Skin epidermis (tissue), 12 donors: ENCODE measurements around the gene NUBPL.
"Not testable (repeated sequence)": the region's sequence is repeated elsewhere in the genome, so short reads cannot be mapped to it uniquely, and the experiment has no call there.

ENCODE experiments used
- H3K27ac ChIP-seq, 21 experiments: fragments of 200-600 bp; sonication (generic) in 11 of 21; one replicate each; pipeline ENCODE4 v1.5.0; 2020; ENCODE audit warnings: mild to moderate bottlenecking in 3 of 21, inconsistent platforms in 2 of 21, moderate library complexity in 2 of 21
- H3K4me3 ChIP-seq, 7 experiments: fragments of 200-600 bp; sonication (generic) in 2 of 7; one replicate each; pipeline ENCODE4 v1.5.0; 2020; ENCODE audit warnings: inconsistent platforms in 2 of 7, mild to moderate bottlenecking in 2 of 7, moderate library complexity in 1 of 7

The NUBPL gene

DNA sequence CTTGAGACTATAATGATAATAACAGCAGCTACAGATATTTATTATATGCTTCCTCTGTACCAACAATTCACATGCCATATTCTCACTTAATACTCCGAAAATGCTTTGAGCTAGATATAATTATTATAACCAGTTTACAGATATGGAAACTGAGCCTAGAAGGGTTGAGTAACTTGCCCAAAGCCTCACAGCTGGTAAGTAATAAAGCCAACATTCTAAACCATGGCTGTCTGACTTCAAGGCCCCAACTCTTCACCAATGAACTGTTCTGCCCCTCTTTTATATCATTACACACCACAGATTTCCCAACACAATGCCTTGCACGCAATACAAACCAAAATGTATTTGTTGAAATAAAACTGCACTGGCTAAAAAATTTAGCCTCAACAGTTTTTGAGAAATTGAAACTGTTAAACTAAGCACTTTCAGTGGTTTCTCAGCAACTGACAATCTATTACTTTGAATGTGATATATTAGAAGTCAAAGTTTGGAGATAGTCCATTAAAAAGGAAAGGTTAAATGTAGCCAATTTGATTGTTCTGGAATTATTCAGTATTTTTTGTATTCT lies 293.4 kb downstream of the NUBPL start:
- H3K27ac ChIP-seq = no peak overlapping the region
- H3K4me3 ChIP-seq = no peak overlapping the region

DNA sequence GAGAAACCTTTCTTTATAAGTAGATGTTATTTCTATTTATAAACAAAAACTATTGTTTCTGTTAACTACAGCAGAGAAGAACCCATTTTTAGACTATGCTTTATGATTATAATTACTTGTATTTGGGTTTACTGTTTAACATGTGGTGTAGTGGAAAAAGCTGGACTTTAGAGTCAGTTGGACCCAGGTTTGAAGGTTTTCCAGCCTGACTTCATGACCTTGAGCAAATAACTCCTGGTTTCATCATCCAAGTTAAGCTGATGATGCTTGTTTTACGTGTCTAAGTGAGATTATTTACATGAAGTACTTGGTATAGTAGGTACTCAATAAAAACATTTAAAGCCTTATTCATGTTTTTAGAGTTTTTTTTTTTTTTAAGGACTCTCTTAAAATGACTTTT lies 294.1 kb downstream of the NUBPL start:
- Histone ChIP-seq H3K27ac (no peak overlapping the region), H3K4me3 (no peak overlapping the region)

GRCh38 chr14:31856003-31856402 lies 294.8 kb downstream of the NUBPL start:
- not testable (repeated sequence) for H3K27ac ChIP-seq, H3K4me3 ChIP-seq

- Histone ChIP-seq H3K27ac (no peak overlapping the region), H3K4me3 (no peak overlapping the region)
These were observed 297.7 kb downstream of the NUBPL start for GRCh38 chr14:31858868-31859267.

DNA sequence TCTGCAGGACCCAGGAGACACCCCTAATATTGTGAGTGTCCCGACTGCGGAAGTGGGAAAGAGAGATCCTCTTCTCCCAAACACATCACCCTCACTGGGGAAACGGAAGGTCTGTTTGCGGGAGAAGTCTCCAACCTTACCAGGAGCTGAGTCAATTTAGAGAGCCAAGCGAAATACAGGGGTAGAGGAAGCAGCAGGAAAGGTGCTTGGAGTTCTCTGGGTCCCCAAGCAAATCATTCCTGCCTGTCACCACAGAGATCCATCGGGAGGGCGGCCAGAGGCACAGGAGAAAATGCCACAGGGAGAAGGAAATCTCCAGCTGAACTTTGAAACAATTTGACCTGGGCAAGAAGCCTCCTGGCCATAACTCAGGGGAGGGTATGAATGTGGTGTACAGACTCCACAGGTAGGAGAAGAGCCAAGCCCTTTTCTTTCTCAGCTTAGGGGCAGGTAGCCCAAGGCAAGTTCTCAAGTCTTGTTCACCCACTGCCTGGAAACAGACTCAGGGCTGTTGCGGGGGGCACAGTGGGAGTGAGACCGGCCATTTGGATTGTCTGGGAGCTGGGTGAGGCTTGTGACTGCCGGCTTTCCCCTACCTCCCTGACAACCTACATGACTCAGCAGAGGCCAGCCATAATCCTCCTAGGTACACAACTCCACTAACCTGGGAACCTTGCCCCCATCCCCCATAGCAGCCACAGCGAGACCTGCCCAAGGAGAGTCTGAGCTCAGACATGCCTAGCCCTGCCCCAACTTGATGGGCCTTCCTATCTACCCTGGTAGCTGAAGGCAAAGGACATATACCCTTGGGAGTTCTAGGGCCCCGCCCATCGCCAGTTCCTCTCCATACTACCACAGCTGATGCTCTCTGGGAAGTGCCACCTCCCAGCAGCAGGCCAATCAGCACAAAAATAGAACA lies 304.0 kb downstream of the NUBPL start:
- no peak overlapping the region for H3K27ac ChIP-seq
- no peak overlapping the region for H3K4me3 ChIP-seq

- Histone ChIP-seq H3K27ac (peak overlapping the region in 1 of 21 experiments; percentile 46), H3K4me3 (no peak overlapping the region)
These were observed 306.4 kb downstream of the NUBPL start for GRCh38 chr14:31867570-31867969.

DNA sequence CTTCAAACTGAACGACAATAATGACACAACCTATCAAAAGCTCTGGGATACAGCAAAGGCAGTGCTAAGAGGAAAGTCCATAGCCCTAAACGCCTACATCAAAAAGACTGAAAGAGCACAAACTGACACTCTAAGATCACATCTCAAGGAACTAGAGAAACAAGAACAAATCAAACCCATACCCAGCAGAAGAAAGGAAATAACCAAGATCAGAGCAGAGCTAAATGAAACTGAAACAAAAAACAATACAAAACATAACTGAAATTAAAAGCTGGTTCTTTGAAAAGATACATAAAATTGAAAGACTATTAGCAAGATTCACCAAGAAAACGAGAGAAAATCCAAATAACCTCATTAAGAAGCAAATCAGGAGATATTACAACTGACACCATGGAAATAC lies 306.9 kb downstream of the NUBPL start:
- H3K27ac ChIP-seq = peak overlapping the region in 1 of 21 experiments; percentile 46
- H3K4me3 ChIP-seq = not testable (repeated sequence)

GRCh38 chr14:31876741-31877140 lies 315.5 kb downstream of the NUBPL start:
- peak overlapping the region in 4 of 21 experiments; percentile 22 to 65 (median 57) for H3K27ac ChIP-seq
- H3K4me3 ChIP-seq = no peak overlapping the region

- Histone ChIP-seq H3K4me3 (no peak overlapping the region), H3K27ac (peak overlapping the region in 5 of 21 experiments; percentile 5 to 65 (median 54))
These were observed 316.1 kb downstream of the NUBPL start for GRCh38 chr14:31877255-31877798.

DNA sequence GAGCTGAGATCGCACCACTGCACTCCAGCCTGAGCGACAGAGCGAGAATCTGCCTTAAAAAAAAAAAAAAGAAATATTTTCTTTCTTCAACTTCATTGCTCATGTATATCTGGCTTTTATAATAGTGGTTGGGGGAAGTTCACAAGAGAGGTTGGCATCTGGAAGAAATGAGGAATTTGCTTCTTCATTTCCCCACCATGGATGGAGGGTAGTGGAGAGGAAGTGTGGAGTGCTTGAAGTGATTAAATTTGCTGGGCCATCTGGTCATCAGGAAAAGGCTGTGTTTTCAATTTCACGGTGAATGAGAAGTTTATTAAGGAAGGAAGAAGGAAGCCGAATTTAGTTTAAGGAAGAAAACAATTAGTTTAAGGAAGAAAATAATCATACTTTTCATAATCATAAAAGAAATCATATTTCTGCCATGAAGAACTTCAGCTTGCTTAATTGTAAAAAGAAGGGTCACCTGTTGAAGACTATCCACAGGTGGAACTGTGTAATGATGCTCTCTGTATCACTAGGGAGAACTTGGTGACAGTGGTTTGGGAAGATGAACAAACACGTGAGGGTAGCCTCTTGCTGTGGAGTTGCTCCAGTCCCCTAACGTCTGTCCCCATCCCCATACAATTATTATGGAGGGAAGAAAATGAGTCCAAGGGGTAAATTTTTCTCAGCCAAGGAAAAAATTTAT lies 318.6 kb downstream of the NUBPL start:
- H3K4me3 ChIP-seq = no peak overlapping the region

GRCh38 chr14:31880935-31881334 lies 319.7 kb downstream of the NUBPL start:
- Histone ChIP-seq H3K27ac (no peak overlapping the region), H3K4me3 (no peak overlapping the region)

More for the DNA sequence above, 318.6 kb downstream of the NUBPL start:
- no peak overlapping the region for H3K27ac ChIP-seq

GRCh38 chr14:31881531-31882310 lies 320.5 kb downstream of the NUBPL start:
- no peak overlapping the region for H3K4me3 ChIP-seq

GRCh38 chr14:31884238-31884637 lies 323.0 kb downstream of the NUBPL start:
- no peak overlapping the region for H3K4me3 ChIP-seq
- no peak overlapping the region for H3K27ac ChIP-seq

More at GRCh38 chr14:31881531-31882310, 320.5 kb downstream of the NUBPL start:
- H3K27ac ChIP-seq = no peak overlapping the region

DNA sequence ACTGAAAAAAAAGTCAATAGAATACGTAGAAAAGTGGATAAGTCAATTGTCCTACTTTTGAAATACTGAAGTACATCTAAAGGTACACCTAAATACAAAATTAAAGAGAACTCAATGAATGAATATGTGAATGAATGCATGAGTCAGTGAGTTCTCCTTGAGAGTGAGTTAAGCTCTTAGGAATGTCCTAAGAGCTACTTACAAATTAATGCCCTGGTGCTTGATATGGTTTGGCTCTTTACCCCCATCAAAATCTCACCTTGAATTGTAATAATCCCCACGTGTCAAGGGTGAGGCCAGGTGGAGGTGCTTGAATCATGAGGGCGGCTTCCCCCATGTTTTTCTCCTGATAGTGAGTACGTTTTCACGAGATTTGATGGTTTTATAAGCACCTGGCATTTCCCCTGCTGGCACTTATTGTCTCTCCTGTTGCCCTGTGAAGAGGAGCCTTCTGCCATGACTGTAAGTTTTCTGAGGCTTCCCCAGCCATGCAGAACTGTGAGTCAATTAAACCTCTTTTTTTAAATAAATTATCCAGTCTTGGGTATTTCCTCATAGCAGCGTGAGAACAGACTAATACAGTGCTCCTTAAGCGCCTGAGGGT lies 323.7 kb downstream of the NUBPL start:
- Histone ChIP-seq H3K4me3 (no peak overlapping the region), H3K27ac (no peak overlapping the region)

GRCh38 chr14:31886156-31886835 lies 325.1 kb downstream of the NUBPL start:
- no peak overlapping the region for H3K4me3 ChIP-seq
- H3K27ac ChIP-seq = no peak overlapping the region

- H3K27ac ChIP-seq = no peak overlapping the region
These were observed 326.9 kb downstream of the NUBPL start for GRCh38 chr14:31887929-31888580.

DNA sequence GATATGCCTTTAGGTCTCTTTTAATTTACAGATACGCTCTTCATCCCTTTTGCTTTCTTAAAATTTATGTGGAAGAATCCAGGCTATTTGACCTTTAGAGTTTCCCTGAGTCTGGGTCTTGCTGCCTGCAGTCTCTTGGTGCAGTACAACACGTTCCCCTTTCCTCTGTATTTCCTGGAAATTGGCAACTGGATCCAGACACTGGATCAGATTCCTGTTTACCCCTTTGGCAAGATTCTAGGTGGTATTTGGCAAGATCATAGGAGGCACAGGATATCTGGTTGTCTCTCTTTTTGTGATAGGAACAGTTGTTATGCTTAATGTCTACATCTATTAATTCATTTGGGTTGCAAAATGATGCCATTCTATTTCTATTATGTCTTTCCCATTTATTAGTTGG lies 328.1 kb downstream of the NUBPL start:
- no peak overlapping the region for H3K27ac ChIP-seq
- H3K4me3 ChIP-seq = no peak overlapping the region

More at GRCh38 chr14:31887929-31888580, 326.9 kb downstream of the NUBPL start:
- no peak overlapping the region for H3K4me3 ChIP-seq

GRCh38 chr14:31890202-31890601 lies 329.0 kb downstream of the NUBPL start:
- H3K27ac ChIP-seq = not testable (repeated sequence)

More at GRCh38 chr14:31890202-31890601, 329.0 kb downstream of the NUBPL start:
- not testable (repeated sequence) for H3K4me3 ChIP-seq
